T-helper 17 cell (primary cell): Measurements from ENCODE around the gene PSME2. TPM values are rescaled to one million over a fixed set of nuclear protein-coding genes. Genes with fewer than 3 reads are reported as not detected.

Experiments used
- ATAC-seq: fragments of 150-1000 bp; cut with Tn5 transposase; 2 replicates; pipeline ENCODE4 v1.10.0; 2021; ENCODE audit warnings: mild to moderate bottlenecking, moderate library complexity
- DNase-seq, 3 donors: peaks; one replicate each; pipeline versions ENCODE4 v3.0.0 to v3.0.0-alpha.2; 2020 to 2021
- H3K9me3 ChIP-seq: one replicate; pipeline ENCODE4 v1.7.0; 2013; ENCODE audit warnings: low read length, mild to moderate bottlenecking; ENCODE audit not compliant: control insufficient read depth, poor library complexity, severe bottlenecking
- H3K27ac Mint-ChIP-seq: one replicate; pipeline ENCODE4 v1.8.0; 2022; ENCODE audit warnings: mild to moderate bottlenecking, moderate library complexity, mixed read lengths
- H3K27me3 Mint-ChIP-seq: one replicate; pipeline ENCODE4 v1.8.0; 2022; ENCODE audit warnings: mixed read lengths
- H3K36me3 Mint-ChIP-seq: one replicate; pipeline ENCODE4 v1.8.0; 2022; ENCODE audit warnings: low read depth, mixed read lengths
- H3K4me1 Mint-ChIP-seq: one replicate; pipeline ENCODE4 v1.8.0; 2022; ENCODE audit warnings: mild to moderate bottlenecking, mixed read lengths
- H3K4me3 Mint-ChIP-seq: one replicate; pipeline ENCODE4 v1.8.0; 2022; ENCODE audit warnings: mild to moderate bottlenecking, moderate library complexity, mixed read lengths
- total RNA-seq, 4 donors: library from RNA in 2 of 4; stranded (reverse) in 2 of 4; gene quantifications; one replicate each; pipeline ENCODE4 v1.2.3 and lab custom pipeline; 2022 to 2026

The PSME2 gene
- total RNA-seq, 2 donors from 2014 or later = 134 to 141 TPM

GRCh38 chr14:24130717-24131548 lies 15.5 kb downstream of the PSME2 start:
- Mint-ChIP-seq H3K4me1 (peaks cover 20% of the 10 kb centered on the region), H3K27ac (peak overlapping the region; percentile 67), H3K4me3 (no peak overlapping the region), H3K27me3 (no peaks in the 10 kb centered on the region), H3K36me3 (peaks cover 2% of the 10 kb centered on the region)
- ATAC-seq (no peak), DNase-seq (no peak)
- no peaks in the 10 kb centered on the region for H3K9me3 ChIP-seq

GRCh38 chr14:24130380-24130716 lies 16.1 kb downstream of the PSME2 start, which contains the start of gene FITM1:
Gene FITM1, plus strand, starts transcription at chr14:24130659. Its CDS starts 905 bp downstream, at chr14:24131564.
- ATAC-seq (no peak), DNase-seq (no peak)
- Mint-ChIP-seq H3K4me1 (peaks cover 17% of the 10 kb centered on the region), H3K36me3 (peaks cover 2% of the 10 kb centered on the region), H3K27ac (peak within 1 kb of the TSS; percentile 67), H3K4me3 (no peak within 1 kb of the TSS), H3K27me3 (no peaks in the 10 kb centered on the region)
- no peaks in the 10 kb centered on the region for H3K9me3 ChIP-seq

DNA sequence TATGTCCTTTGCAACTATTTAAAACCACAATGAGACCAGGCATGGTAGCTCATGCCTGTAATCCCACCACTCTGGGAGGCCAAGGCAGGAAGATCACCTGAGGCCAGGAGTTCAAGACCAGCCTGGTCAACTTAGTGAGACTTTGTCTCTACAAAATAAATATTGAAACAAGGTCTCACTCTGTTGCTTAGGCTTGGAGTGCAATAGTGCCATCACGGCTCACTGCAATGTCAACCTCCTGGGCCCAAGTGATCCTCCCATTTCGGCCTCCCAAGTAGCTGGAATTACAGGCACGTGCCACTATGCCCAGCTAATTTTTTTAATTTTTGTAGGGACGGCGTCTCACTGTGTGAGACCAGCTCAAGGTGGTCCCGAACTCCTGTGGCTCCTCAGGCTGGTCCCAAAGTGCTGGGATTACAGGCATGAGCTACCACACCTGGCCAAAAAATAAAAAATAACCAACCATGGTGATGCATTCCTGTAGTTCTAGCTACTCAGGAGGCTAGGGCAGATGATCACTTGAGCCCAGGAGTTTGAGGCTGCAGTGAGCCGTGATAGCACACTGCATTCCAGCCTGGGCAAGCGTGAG lies 16.9 kb downstream of the PSME2 start:
- no peak overlapping the region for H3K27ac Mint-ChIP-seq
- ATAC-seq = no peak

GRCh38 chr14:24127673-24128072 lies 18.7 kb downstream of the PSME2 start:
- H3K9me3 ChIP-seq = no peaks in the 10 kb centered on the region
- Mint-ChIP-seq H3K4me1 (peaks cover 13% of the 10 kb centered on the region), H3K27ac (no peak overlapping the region), H3K4me3 (no peak overlapping the region), H3K36me3 (peaks cover 2% of the 10 kb centered on the region), H3K27me3 (no peaks in the 10 kb centered on the region)
- DNase-seq (no peak), ATAC-seq (no peak)

More for the DNA sequence above, 16.9 kb downstream of the PSME2 start:
- peaks cover 16% of the 10 kb centered on the region for H3K4me1 Mint-ChIP-seq
- H3K9me3 ChIP-seq = no peaks in the 10 kb centered on the region
- peaks cover 2% of the 10 kb centered on the region for H3K36me3 Mint-ChIP-seq
- H3K4me3 Mint-ChIP-seq = no peak overlapping the region
- no peak for DNase-seq
- no peaks in the 10 kb centered on the region for H3K27me3 Mint-ChIP-seq

DNA sequence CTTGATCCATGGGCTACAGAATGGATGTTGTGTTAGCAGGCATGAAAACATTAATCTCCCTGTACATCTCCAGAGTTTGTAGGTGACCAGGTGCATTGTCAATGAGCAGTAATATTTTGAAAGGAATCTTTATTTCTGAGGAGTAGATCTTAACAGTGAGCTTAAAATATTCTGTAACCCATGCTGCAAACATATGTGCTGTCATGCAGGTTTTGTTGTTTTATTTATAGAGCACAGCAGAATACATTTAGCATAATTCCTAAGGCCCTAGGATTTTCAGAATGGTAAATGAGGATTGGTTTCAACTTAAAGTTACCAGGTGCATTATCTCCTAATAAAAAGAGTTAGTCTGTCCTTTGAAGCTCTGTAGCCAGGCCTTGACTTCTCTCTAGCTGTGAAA lies 19.5 kb downstream of the PSME2 start:
- Mint-ChIP-seq H3K27ac (no peak overlapping the region), H3K4me1 (peaks cover 9% of the 10 kb centered on the region), H3K36me3 (peaks cover 2% of the 10 kb centered on the region), H3K4me3 (no peak overlapping the region), H3K27me3 (no peaks in the 10 kb centered on the region)
- ATAC-seq (no peak), DNase-seq (no peak)
- H3K9me3 ChIP-seq = no peaks in the 10 kb centered on the region

DNA sequence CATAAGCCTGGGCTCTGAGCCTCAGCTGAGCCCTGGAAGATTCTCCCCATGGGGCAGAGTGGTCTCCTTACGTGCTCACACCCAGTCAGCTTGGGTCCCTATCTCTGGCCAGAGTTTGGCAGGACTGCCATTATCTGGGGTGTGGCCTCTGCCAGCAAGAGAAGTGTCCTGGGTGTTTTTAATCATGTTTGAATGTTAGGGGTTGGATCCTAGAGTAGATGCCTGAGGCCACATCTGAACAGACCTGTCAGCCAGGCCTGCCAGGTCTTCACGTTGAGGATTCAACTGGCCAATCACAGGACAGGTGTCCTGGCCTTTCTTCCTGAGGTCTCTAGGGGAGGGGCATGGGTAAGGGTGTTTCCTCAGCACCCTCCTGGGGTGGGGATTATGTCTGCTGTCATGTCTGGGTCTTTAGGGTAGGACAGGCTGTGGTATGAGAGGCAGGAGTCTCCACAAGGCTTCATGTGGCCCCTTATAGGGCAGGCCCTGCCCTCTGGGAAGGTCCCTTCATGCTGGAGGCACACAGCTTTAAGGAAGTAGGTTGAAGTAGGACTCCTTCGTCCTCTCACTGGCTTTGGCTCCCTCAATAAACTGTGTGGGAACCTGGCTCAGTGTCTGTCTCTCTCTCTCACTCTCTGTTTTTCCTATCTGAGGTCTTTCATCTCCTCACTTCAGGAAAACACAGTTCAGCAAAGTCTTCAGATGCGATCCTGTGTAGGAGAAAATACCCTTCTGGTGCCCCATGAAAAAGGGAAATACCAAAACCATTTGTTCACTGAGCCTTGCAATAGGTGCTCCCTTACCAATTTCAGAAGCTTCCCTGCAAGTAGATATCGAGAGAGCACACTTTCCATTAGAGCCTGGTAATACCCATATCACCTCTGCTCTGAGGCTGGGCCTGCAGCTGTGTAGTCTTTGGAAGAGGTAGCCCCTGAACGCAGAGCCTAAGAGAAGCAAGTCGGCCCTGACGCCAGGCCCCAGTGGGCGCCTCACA lies 22.7 kb downstream of the PSME2 start:
- Mint-ChIP-seq H3K36me3 (no peaks in the 10 kb centered on the region), H3K27ac (peak overlapping the region; percentile 60), H3K27me3 (no peaks in the 10 kb centered on the region), H3K4me3 (no peak overlapping the region), H3K4me1 (peaks cover 4% of the 10 kb centered on the region)
- ATAC-seq (peak; percentile 40), DNase-seq (no peak)
- no peaks in the 10 kb centered on the region for H3K9me3 ChIP-seq

GRCh38 chr14:24122898-24123297 lies 23.5 kb downstream of the PSME2 start:
- Mint-ChIP-seq H3K27me3 (no peaks in the 10 kb centered on the region), H3K27ac (no peak overlapping the region), H3K36me3 (peaks cover 3% of the 10 kb centered on the region), H3K4me1 (peaks cover 7% of the 10 kb centered on the region), H3K4me3 (no peak overlapping the region)
- no peaks in the 10 kb centered on the region for H3K9me3 ChIP-seq
- no peak for ATAC-seq
- DNase-seq = no peak

DNA sequence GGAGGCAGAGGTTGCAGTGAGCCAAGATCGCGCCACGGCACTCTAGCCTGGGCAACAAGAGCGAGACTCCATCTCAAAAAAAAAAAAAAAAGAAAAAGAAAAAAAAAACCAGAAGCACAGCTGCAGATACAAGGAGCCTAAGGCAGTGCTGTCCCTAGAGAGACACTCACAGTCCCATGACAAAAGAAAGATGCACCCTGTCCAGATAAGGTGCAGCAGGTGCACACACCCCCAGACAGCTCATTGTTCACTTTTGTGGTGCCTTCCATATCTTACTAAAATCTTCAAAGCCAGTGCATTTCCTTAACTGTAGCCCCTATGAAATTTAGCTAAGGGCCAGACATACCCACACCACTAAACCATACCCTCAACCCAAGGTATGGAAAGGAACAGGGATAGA lies 24.0 kb downstream of the PSME2 start:
- Mint-ChIP-seq H3K4me3 (no peak overlapping the region), H3K36me3 (peaks cover 3% of the 10 kb centered on the region), H3K27ac (no peak overlapping the region), H3K4me1 (peaks cover 9% of the 10 kb centered on the region), H3K27me3 (no peaks in the 10 kb centered on the region)
- ATAC-seq (no peak), DNase-seq (no peak)
- H3K9me3 ChIP-seq = no peaks in the 10 kb centered on the region

DNA sequence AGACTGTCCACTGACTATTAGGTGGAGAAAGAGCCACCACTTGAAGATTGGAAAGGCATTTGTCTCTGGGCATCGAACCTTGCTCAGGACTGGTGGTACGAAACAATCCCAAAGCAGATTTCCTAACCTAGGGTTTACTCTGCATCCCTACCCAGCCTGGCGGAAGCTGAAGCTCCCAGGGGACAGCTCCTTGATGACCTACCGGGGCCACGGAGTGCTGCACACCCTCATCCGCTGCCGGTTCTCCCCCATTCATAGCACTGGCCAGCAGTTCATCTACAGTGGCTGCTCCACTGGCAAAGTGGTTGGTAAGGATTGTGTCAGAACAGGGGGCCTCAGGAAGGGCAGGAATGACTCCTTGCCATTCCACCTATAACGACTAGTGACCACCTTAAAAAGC lies 25.2 kb downstream of the PSME2 start:
- Mint-ChIP-seq H3K4me1 (peaks cover 19% of the 10 kb centered on the region), H3K36me3 (peaks cover 3% of the 10 kb centered on the region), H3K27me3 (no peaks in the 10 kb centered on the region), H3K27ac (no peak overlapping the region), H3K4me3 (no peak overlapping the region)
- DNase-seq (no peak), ATAC-seq (no peak)
- no peaks in the 10 kb centered on the region for H3K9me3 ChIP-seq

- H3K9me3 ChIP-seq = no peaks in the 10 kb centered on the region
- Mint-ChIP-seq H3K27ac (no peak overlapping the region), H3K36me3 (peaks cover 3% of the 10 kb centered on the region), H3K4me1 (peaks cover 30% of the 10 kb centered on the region), H3K27me3 (no peaks in the 10 kb centered on the region), H3K4me3 (no peak overlapping the region)
- ATAC-seq (no peak), DNase-seq (no peak)
Observed at GRCh38 chr14:24119691-24120090, 26.7 kb downstream of the PSME2 start.

DNA sequence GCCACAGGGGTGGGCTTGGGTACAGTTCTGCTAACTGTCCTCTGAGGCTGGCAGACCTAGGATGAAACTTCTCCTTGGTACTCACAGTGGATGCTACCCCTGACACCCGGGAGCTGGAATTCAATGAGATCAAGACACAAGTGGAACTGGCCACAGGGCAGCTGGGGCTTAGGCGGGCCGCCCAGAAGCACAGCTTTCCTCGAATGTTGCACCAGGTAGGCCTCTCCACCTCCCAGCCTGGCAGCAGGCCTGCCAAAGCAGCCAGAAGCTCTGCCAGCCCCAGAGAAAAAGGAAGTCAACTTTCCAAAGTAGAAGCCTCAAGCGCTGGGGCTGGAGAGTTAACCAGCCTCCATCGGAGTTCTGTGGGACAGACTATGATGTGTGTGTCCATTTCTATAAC lies 29.2 kb downstream of the PSME2 start:
- Mint-ChIP-seq H3K27ac (no peak overlapping the region), H3K27me3 (no peaks in the 10 kb centered on the region), H3K36me3 (peaks cover 3% of the 10 kb centered on the region), H3K4me1 (peaks cover 28% of the 10 kb centered on the region), H3K4me3 (no peak overlapping the region)
- H3K9me3 ChIP-seq = no peaks in the 10 kb centered on the region
- no peak for DNase-seq
- no peak for ATAC-seq

GRCh38 chr14:24116128-24116814 lies 30.1 kb downstream of the PSME2 start:
- H3K9me3 ChIP-seq = no peaks in the 10 kb centered on the region
- peaks cover 3% of the 10 kb centered on the region for H3K36me3 Mint-ChIP-seq
- peak overlapping the region; percentile 99 for H3K27ac Mint-ChIP-seq
- ATAC-seq (no peak), DNase-seq (no peak)
- peaks cover 28% of the 10 kb centered on the region for H3K4me1 Mint-ChIP-seq
- H3K4me3 Mint-ChIP-seq = peak overlapping the region; percentile 99
- H3K27me3 Mint-ChIP-seq = no peaks in the 10 kb centered on the region
